ENCODE results near the gene ADAMTS3. TPM values are rescaled to one million over a fixed set of nuclear protein-coding genes. Genes with fewer than 3 reads are reported as not detected.

ADAMTS3 gene
- total RNA-seq (2022; extraction: Qiagen RNA extraction): 0.02 TPM in 1 of 5 replicates, not detected in the others

DNA sequence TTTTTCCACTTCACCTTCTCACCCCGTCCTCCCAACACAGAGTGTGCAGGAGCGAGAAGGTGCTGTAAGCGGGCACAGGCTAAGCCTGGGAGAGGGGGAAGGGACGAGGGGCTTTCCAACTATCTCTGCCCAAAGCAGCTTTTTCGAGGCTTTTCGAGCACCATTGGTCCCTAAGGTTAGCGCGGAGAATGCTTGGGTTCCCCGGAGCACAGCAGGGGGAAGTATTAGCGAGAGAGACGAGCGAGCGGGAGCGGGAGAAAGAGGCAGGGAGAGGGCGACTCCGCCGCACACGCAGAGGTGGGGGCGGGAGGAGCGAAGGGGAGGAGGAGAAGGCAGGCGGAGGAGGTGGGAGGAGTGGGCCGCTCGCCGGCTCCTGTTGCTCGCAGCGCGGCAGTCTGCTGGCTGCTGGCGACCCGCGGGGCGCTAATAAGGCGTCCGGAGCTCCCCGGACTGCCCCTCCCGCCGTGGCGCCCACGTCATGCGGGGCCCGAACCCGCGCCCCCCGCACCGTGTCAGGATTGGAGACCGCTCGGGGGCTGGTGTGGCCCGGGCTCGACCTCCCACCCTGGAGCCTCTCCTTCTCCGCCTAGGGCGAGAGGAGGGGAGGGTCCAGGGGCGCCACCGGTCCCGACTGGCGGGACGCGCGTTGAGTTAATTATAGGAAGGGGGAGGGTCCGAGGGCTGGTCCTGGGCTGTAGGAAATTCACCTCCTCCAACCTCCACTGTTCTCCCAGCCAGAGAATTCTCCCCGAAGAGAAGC is at the start of gene ADAMTS3:
TSS of gene ADAMTS3 (minus strand) at position 263 of the 760 bp plus-strand sequence. CDS start 459 bp downstream, outside the sequence.

Measured in A549 treated with CORT108297 at 1 μM for 4 hours (cell line).